HepG2 (cell line): Measurements from ENCODE around the gene ZNF792. TPM values are rescaled to one million over a fixed set of nuclear protein-coding genes. Genes with fewer than 3 reads are reported as not detected.

Experiments
- ARID5B ChIP-seq: IDR thresholded peaks from 2 replicates; pipeline ENCODE4 v1.4.0; 2020; ENCODE audit warnings: mild to moderate bottlenecking, missing genetic modification reagents
- BHLHE40 ChIP-seq: IDR thresholded peaks from 2 replicates; pipeline ENCODE4 v1.6.1; 2011; ENCODE audit warnings: low read length, improper control_type of control experiment
- CENPT ChIP-seq: sonication (generic); formaldehyde crosslinking; IDR thresholded peaks from 2 replicates; pipeline ENCODE4 v1.8.0; 2022; ENCODE audit warnings: low read depth, mild to moderate bottlenecking, moderate library complexity, missing genetic modification reagents
- CSRNP1 ChIP-seq: sonication (generic); formaldehyde crosslinking; IDR thresholded peaks from 2 replicates; pipeline ENCODE4 v1.8.1; 2023; ENCODE audit warnings: mild to moderate bottlenecking, missing genetic modification reagents
- DMAP1 ChIP-seq: IDR thresholded peaks from 2 replicates; pipeline ENCODE4 v1.6.1; 2016
- DR1 ChIP-seq: sonication (generic); formaldehyde crosslinking; IDR thresholded peaks from 2 replicates; pipeline ENCODE4 v1.8.0; 2021; ENCODE audit warnings: mild to moderate bottlenecking, missing genetic modification reagents, inconsistent platforms
- EED ChIP-seq: sonication (generic); formaldehyde crosslinking; IDR thresholded peaks from 2 replicates; pipeline ENCODE4 v1.5.0; 2020; ENCODE audit warnings: mild to moderate bottlenecking, missing genetic modification reagents
- KAT2B ChIP-seq: fragments of 150-350 bp; IDR thresholded peaks from 2 replicates; pipeline ENCODE4 v1.6.1; 2014; ENCODE audit warnings: low read depth, low read length, borderline replicate concordance
- NFE2L1 ChIP-seq: sonication (generic); formaldehyde crosslinking; IDR thresholded peaks from 2 replicates; pipeline ENCODE4 v1.4.0; 2020; ENCODE audit warnings: missing genetic modification reagents, mild to moderate bottlenecking, borderline replicate concordance
- POLR2AphosphoS2 ChIP-seq: IDR thresholded peaks from 2 replicates; pipeline ENCODE4 v1.6.1; 2011; ENCODE audit warnings: low read depth, low read length, improper control_type of control experiment
- RXRB ChIP-seq: IDR thresholded peaks from 2 replicates; pipeline ENCODE4 v1.6.1; 2016; ENCODE audit warnings: borderline replicate concordance, missing genetic modification reagents, missing compliant biosample characterization
- SNRNP70 ChIP-seq: fragments of 200-400 bp; formaldehyde crosslinking; IDR thresholded peaks from 2 replicates; pipeline ENCODE4 v1.6.1; 2017; ENCODE audit warnings: mild to moderate bottlenecking, low read depth, low read length, moderate library complexity
- TAF15 ChIP-seq: fragments of 200-400 bp; formaldehyde crosslinking; IDR thresholded peaks from one replicate; pipeline ENCODE4 v1.6.1; 2018; ENCODE audit warnings: mild to moderate bottlenecking, low read depth, low read length; ENCODE audit not compliant: poor library complexity, severe bottlenecking
- TBP ChIP-seq: sonication (generic); formaldehyde crosslinking; IDR thresholded peaks from 2 replicates; pipeline ENCODE4 v1.5.0; 2020; ENCODE audit warnings: missing genetic modification reagents
- ZBTB7B ChIP-seq: sonication (generic); formaldehyde crosslinking; IDR thresholded peaks from 2 replicates; pipeline ENCODE4 v1.4.0; 2020; ENCODE audit warnings: missing genetic modification reagents
- ZFP41 ChIP-seq: sonication (generic); formaldehyde crosslinking; IDR thresholded peaks from 2 replicates; pipeline ENCODE4 v1.4.0; 2020; ENCODE audit warnings: mild to moderate bottlenecking, missing genetic modification reagents, borderline replicate concordance
- ZNF101 ChIP-seq: sonication (generic); formaldehyde crosslinking; IDR thresholded peaks from 2 replicates; pipeline ENCODE4 v1.4.0; 2020; ENCODE audit warnings: mild to moderate bottlenecking, low read depth, missing genetic modification reagents, borderline replicate concordance
- ZNF414 ChIP-seq: sonication (generic); formaldehyde crosslinking; IDR thresholded peaks from 2 replicates; pipeline ENCODE4 v1.5.0; 2020; ENCODE audit warnings: missing genetic modification reagents
- ZNF546 ChIP-seq: sonication (generic); formaldehyde crosslinking; conservative IDR thresholded peaks from 2 replicates; pipeline ENCODE4 v1.8.1; 2023; ENCODE audit warnings: mild to moderate bottlenecking, missing genetic modification reagents
- ZNF678 ChIP-seq: sonication (generic); formaldehyde crosslinking; IDR thresholded peaks from 2 replicates; pipeline ENCODE4 v1.4.0; 2020; ENCODE audit warnings: mild to moderate bottlenecking, missing genetic modification reagents
- ZNF772 ChIP-seq: sonication (generic); formaldehyde crosslinking; IDR thresholded peaks from 2 replicates; pipeline ENCODE4 v1.5.0; 2020; ENCODE audit warnings: mild to moderate bottlenecking, missing genetic modification reagents
- polyA plus RNA-seq, 8 experiments: library from polyadenylated mRNA; depleted of rRNA in 3 of 8; stranded (reverse) in 7 of 8; unstranded in 1 of 8; fragments of >200 nt; fragmentation: Illumina TruSeq in 4 of 8; extraction: Trizol in 4 of 8; gene quantifications; 2 replicates each; pipeline versions ENCODE4 v1.2.1 to v1.2.3, GENCODE V29; 2011 to 2016; ENCODE audit warnings: low read depth in 4 of 8, missing spikeins in 1 of 8, mixed read lengths in 1 of 8; ENCODE audit not compliant: insufficient read depth in 1 of 8
- total RNA-seq, 5 experiments: library from RNA; depleted of rRNA; stranded (reverse); fragments of >200 nt; fragmentation: Illumina TruSeq; extraction: Trizol; gene quantifications; 2 replicates each; pipeline ENCODE4 v1.2.3, GENCODE V29; 2016; ENCODE audit warnings: low read depth in 1 of 5
- TF ChIP-seq, protein P1 (sequence below): sonication (generic); formaldehyde crosslinking; IDR thresholded peaks from 2 replicates; pipeline ENCODE4 v1.4.0; 2020; ENCODE audit warnings: mild to moderate bottlenecking, missing genetic modification reagents
- TF ChIP-seq, protein P2 (sequence below): sonication (generic); formaldehyde crosslinking; IDR thresholded peaks from 2 replicates; pipeline ENCODE4 v1.4.0; 2020; ENCODE audit warnings: low read depth, mild to moderate bottlenecking, missing genetic modification reagents

ZNF792 gene
- total and polyA plus RNA-seq, 2 of the 13 experiments (the other 11 are each of a cell fraction or from before 2014, with no cell fraction given): 5.5 to 11.5 TPM

DNA sequence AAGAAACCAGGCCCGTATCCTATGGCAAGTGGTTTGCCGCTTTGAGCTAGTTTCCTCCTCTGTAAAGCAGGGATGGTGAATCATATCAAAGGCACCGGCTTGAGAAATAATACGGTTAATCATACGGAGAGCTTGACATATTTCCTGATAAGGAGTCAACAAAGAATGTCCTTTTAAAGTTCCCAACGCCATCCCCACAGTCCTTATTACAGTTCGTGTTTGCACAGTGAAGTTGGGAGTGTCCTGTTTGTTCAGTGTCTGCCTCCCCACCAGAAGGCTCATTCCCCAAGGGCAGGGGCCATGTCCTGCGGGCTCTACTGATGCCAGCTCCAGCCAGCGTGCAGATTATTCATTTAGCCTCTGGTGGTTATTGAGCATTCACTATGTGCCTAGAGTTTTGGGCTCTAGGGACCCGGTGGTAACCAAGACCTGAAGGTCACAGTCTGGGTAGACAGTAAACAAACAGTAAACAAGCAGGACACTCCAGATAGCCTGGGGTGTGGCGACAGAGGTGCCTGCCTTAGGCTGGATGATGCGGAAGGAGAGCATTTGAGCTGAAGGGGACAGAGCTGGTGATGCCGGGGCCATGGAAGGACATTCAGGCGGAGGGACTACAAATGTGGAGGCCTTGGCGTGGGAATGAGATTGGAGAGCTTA lies 42.4 kb upstream of the ZNF792 start (continued):
- peak; percentile 67; the same call in 1 of the 2 replicates for TF ChIP-seq CSRNP1 (CRISPR knock-in tag)
- peak; percentile 97 for TF ChIP-seq ARID5B (CRISPR knock-in tag)
- TF ChIP-seq ZNF546 (CRISPR knock-in tag): no peak
- TF ChIP-seq POLR2AphosphoS2: no peak
- TF ChIP-seq, protein P1, sequence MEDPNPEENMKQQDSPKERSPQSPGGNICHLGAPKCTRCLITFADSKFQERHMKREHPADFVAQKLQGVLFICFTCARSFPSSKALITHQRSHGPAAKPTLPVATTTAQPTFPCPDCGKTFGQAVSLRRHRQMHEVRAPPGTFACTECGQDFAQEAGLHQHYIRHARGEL (CRISPR knock-in tag): no peak
- TF ChIP-seq, protein P2, sequence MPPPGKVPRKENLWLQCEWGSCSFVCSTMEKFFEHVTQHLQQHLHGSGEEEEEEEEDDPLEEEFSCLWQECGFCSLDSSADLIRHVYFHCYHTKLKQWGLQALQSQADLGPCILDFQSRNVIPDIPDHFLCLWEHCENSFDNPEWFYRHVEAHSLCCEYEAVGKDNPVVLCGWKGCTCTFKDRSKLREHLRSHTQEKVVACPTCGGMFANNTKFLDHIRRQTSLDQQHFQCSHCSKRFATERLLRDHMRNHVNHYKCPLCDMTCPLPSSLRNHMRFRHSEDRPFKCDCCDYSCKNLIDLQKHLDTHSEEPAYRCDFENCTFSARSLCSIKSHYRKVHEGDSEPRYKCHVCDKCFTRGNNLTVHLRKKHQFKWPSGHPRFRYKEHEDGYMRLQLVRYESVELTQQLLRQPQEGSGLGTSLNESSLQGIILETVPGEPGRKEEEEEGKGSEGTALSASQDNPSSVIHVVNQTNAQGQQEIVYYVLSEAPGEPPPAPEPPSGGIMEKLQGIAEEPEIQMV (CRISPR knock-in tag): no peak
- TF ChIP-seq BHLHE40: 0 out of 2 replicates have a peak, but pooled peaks have one; percentile 24
- TF ChIP-seq ZNF772: no peak
- TF ChIP-seq ZNF414 (CRISPR knock-in tag): peak; percentile 57; the same call in 1 of the 2 replicates
- TF ChIP-seq KAT2B: no peak
- TF ChIP-seq TBP (CRISPR knock-in tag): no peak
- peak; percentile 75; the same call in 1 of the 2 replicates for TF ChIP-seq ZBTB7B (CRISPR knock-in tag)
- TF ChIP-seq EED: no peak
- TF ChIP-seq DMAP1: peak; percentile 39; the same call in 1 of the 2 replicates
- TF ChIP-seq ZNF101 (CRISPR knock-in tag): no peak
- no peak for TF ChIP-seq NFE2L1 (CRISPR knock-in tag)
- no peak for TF ChIP-seq TAF15
- TF ChIP-seq CENPT (CRISPR knock-in tag): no peak
- TF ChIP-seq RXRB: peak; percentile 92
- TF ChIP-seq SNRNP70: no peak
- no peak for TF ChIP-seq ZFP41
- no peak for TF ChIP-seq ZNF678
- TF ChIP-seq DR1: peak; percentile 40; the same call in 1 of the 2 replicates
